NCI-H510A treated with DMSO at 0.1 percent for 48 hours (cell line): ENCODE data around the gene FARP2.
A peak's percentile ranks its signal among the peaks of the same experiment; 100 is the strongest.
"Not testable (repeated sequence)": the region's sequence is repeated elsewhere in the genome, so short reads cannot be mapped to it uniquely, and the experiment has no call there.

Source experiments
- DNase-seq: peaks from one replicate; lab custom pipeline; 2025; lab: John Stamatoyannopoulos, UW

Gene FARP2

DNA sequence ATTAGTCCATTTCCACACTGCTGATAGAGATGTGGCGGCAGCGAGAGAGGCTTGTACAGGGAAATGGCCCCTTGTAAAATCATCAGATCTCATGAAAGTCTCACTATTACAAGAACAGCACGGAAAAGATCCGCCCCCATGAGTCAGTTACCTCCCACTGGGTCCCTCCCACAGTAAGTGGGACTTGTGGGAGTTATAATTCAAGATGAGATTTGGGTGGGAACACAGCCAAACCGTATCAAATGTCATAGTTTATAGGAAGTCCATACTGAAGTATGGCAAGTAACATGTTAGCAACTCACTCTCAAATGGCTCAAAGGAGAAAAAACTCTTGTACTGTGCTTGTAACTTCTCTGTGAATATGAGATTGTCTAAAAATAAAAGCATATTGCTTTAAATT, 56.1 kb downstream of the FARP2 start:
- DNase-seq, result no peak

- not testable (repeated sequence) for DNase-seq
Measured at GRCh38 chr2:241413501-241413900, 57.4 kb downstream of the FARP2 start.

GRCh38 chr2:241413929-241414580, 58.0 kb downstream of the FARP2 start:
- no peak for DNase-seq

DNA sequence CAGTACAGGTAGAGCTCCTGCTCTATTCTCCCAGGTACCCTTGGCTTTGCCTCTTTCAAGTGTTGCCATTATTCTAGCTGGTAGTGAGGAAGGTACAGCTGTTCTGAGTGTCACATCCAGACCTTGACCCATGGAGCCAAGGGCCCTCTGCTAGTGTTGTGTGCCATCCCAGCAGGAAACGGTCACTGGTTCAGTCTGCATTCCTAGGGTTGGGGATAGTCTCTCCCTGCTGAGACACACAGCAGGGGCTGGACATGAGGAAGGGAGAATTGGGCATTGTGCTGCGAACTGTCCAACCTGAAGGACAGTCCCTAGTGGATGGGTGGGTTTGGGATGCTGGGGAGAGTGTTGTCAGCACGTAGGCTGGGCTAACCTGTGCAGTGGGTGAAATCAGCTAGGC, 59.1 kb downstream of the FARP2 start:
- DNase-seq, result no peak

- peak; percentile 86 for DNase-seq
Measured at GRCh38 chr2:241417626-241418025, 61.5 kb downstream of the FARP2 start.

DNA sequence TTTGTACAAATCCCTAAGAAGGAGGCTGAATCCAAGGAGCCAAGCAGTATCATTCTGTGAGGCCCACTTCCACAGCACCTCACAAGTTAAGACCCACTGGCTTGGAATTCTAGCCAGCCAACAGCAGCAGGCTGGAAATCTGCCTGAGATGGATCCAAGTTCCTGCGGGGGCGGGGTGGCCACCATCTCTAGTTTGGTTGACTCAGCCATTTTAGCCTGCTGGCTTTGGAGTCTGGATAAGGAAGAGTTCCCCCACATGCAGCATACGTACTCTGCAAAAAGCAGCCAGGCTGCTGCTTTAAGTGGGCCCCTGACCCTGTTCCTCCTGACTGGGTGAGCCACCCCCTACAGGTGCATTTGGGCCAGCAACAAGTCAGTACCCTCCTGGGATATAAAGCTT, 65.2 kb downstream of the FARP2 start:
- no peak for DNase-seq

DNA sequence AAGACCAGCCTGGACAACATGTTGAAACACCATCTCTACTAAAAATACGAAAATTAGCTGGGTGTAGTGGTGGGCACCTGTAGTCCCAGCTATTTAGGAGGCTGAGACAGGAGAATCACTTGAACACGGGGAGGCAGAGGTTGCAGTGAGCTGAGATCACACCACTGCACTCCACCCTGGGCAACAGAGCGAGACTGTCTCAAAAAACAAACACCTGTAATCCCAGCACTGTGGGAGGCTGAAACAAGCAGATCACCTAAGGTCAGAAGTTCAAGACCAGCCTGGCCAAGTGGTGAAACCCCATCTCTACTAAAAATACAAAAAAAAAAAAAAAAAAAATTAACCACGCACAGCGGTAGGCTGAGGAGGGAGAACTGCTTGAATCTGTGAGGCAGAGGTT, 65.9 kb downstream of the FARP2 start:
- not testable (repeated sequence) for DNase-seq

- no peak for DNase-seq
Measured at GRCh38 chr2:241422350-241422749, 66.3 kb downstream of the FARP2 start.

DNA sequence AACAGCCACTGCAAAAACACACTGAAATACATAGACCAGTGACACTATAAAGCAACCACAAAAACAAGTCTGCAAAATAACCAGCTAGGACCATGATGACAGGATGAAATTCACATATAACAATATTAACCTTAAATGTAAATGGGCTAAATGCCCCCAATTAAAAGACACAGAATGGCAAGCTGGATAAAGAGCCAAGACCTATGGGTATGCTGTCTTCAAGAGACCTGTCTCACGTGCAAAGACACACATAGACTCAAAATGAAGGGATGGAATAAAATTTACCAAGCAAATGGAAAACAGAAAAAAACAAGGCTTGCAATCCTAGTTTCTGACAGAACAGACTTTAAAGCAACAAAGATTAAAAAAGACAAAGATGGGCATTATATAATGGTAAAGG, 67.4 kb downstream of the FARP2 start:
- DNase-seq, result not testable (repeated sequence)

GRCh38 chr2:241425368-241425767, 69.3 kb downstream of the FARP2 start:
- DNase-seq, result no peak

- no peak for DNase-seq
Measured at GRCh38 chr2:241430178-241430577, 74.1 kb downstream of the FARP2 start.

DNA sequence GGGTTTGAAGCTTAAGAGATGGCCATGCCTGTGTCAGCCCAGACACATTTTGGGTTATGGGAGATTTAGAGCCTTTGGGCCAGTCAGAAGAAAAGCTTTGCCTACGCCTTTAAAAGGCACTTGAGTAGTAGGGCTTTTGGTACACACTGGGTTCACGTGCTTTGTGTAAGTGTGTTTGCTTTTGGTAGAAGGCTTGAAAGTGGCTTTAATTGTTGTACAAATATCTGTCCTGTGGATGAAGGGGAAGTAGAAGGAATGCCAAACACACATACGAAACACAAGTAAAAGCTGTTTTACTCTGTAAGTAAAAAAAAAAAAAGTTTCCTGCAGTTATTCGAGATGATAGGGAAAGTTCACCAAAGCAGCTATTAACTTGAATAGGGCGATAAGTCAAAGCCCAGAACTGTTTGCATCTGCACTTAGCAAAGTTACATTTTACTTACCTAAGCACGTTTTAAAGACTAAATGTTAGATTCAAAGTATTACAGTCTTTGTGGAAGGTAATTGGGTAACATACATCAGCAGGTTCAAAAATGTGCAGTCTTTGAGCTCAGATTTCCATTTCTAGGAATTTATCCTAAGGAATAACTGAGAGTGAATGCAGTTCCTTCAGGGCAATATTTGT, 76.9 kb downstream of the FARP2 start:
- peak; percentile 83 for DNase-seq

DNA sequence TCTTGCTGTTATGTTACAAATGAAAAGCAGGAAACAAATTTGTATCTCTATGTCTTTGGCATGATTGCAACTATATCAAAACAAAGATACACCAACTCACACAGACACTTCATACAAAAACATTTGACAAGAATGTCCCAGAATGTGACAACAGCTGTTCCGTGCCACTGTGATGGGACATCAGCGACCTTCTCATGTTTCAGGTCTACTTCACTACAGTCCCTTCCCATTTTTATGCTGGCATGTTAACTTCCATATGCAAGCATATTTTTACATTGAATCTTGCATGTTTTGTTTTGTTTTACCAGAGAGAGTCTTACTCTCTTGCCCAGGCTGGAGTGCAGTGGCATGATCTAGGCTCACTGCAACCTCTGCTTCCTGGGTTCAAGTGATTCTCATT, 81.1 kb downstream of the FARP2 start:
- DNase-seq, result no peak

DNA sequence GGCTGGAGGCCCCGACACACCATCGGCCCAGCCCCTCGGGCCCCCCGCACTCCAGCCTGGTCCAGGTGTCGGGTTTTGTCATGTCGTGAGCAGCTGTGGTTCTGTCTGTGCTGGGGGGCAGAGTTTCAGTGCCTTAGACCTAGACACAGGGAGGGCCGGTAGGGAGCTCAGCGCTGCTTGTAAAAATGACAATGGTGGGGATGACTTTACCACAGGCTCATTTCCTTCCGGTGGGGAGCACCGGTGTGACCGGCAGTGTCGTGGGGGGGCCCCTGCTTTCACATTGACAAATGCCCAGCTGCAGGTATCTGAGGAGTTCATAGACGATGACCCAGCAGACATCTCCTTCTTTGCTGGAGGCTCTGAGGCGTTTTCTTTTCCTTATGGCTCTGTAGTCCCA, 85.4 kb downstream of the FARP2 start:
- no peak for DNase-seq

GRCh38 chr2:241443486-241444223, 87.6 kb downstream of the FARP2 start:
- peak; percentile 41 for DNase-seq

- no peak for DNase-seq
Measured at GRCh38 chr2:241445426-241445825, 89.3 kb downstream of the FARP2 start.

GRCh38 chr2:241450092-241450491, 94.0 kb downstream of the FARP2 start:
- DNase-seq, result not testable (repeated sequence)

DNA sequence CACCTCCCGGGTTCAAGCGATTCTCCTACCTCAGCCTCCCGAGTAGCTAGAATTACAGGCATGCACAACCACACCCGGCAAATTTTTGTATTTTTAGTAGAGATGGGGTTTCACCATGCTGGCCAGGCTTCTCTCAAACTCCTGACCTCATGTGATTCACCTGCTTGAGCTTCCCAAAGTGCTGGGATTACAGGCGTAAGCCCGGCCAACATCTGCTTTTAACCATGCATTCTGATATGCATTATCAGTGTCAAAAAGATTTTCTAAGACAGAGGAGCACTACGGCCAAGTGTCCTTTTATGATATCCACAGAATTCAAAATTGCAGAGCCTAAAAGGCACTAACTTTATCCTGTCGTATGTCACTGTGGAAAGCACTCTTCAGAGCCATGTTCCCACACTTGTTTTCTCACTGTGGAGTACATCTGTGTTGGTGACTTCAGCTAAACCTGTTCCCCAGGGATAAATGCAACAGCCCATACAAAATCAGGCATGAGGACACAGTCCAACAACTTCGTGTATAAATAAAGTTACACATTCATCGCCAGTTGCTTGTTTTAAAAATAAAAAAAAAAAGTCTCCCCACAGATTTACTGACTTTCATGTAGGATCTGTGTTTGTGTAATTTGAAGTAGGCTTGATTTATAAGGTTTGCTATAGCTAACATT, 95.9 kb downstream of the FARP2 start:
- DNase-seq, result no peak

GRCh38 chr2:241453919-241454318, 97.8 kb downstream of the FARP2 start:
- not testable (repeated sequence) for DNase-seq

- no peak for DNase-seq
Measured at GRCh38 chr2:241454837-241455485, 98.9 kb downstream of the FARP2 start.

DNA sequence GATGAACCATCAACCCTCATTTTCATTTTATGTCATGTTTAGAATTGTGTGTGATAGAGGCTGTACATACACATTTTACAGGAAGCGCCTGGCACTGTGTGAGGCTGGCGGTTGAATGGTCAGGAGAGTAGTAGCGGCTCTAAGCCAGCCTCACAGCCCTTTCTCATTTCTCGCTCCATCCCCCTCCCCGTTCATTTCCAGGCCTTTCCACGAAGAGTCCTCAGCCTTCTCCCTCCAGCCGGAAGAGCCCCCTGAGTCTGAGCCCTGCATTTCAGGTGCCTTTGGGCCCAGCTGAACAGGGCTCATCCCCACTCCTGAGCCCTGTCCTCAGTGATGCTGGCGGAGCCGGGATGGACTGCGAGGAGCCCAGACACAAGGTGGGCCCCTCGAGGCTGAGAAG, 100.5 kb downstream of the FARP2 start:
- DNase-seq, result no peak

DNA sequence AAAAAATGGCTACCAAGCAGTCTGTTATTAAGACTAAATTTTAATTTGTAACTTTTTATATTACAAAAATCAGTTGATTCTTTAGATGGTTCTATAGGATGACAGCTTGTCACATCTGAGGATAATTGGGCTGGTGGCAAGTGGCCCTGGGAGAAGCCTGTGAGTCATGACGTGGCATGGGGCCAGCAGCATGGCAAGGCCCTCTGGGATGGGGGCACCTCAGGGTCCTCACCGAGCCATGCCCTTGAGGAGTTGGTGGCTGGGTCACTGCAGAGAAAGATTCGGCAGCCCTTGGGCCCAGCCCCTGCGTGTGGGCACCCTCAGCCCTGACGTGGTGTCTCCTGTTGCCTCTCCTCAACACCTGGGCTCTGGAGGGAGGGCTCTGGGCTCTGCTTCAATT, 102.6 kb downstream of the FARP2 start:
- DNase-seq, result no peak
